ENCODE measurements around the gene CBR3.
A peak's percentile ranks its signal among the peaks of the same experiment; 100 is the strongest.

The CBR3 gene

DNA sequence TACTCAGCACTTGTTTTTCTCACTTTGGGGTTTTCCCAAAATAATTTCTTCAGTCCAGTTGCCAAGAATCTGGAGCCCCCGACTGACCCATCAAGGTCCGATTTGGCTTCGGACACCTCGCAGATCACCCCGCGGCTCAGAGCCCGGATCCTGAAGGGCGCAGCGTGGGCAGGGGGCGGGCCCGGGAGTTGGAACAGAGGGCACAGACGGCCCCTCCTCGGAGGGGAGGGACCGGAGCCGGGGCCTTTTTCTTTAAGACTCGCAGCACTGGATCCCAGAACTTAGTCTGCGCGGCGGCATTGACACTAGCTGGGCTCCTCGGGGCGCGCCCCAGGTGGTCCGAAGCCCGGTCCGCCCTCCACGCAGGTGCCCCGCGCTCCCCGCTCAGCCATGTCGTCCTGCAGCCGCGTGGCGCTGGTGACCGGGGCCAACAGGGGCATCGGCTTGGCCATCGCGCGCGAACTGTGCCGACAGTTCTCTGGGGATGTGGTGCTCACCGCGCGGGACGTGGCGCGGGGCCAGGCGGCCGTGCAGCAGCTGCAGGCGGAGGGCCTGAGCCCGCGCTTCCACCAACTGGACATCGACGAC is at the start of gene CBR3:
Gene CBR3 (plus strand): TSS at position 277 of the 588 bp plus-strand sequence. CDS start 114 bp downstream, at position 391.
- H3K36me3 Mint-ChIP-seq (ENCODE audit: low read depth), result no peaks in the 10 kb centered on the region
- peak; percentile 40 for DNase-seq
- peaks cover 22% of the 10 kb centered on the region for H3K4me1 Mint-ChIP-seq
- H3K4me3 Mint-ChIP-seq, result peak within 1 kb of the TSS; percentile 80
- TF ChIP-seq, protein P1, sequence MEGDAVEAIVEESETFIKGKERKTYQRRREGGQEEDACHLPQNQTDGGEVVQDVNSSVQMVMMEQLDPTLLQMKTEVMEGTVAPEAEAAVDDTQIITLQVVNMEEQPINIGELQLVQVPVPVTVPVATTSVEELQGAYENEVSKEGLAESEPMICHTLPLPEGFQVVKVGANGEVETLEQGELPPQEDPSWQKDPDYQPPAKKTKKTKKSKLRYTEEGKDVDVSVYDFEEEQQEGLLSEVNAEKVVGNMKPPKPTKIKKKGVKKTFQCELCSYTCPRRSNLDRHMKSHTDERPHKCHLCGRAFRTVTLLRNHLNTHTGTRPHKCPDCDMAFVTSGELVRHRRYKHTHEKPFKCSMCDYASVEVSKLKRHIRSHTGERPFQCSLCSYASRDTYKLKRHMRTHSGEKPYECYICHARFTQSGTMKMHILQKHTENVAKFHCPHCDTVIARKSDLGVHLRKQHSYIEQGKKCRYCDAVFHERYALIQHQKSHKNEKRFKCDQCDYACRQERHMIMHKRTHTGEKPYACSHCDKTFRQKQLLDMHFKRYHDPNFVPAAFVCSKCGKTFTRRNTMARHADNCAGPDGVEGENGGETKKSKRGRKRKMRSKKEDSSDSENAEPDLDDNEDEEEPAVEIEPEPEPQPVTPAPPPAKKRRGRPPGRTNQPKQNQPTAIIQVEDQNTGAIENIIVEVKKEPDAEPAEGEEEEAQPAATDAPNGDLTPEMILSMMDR (IDR thresholded peaks at IDR 0.05), result no peak
- H3K27me3 Mint-ChIP-seq (ENCODE audit: low read depth, poor library complexity), result peaks cover 85% of the 10 kb centered on the region
- H3K9me3 Mint-ChIP-seq, result no peaks in the 10 kb centered on the region
- no peak within 1 kb of the TSS for H3K27ac Mint-ChIP-seq

DNA sequence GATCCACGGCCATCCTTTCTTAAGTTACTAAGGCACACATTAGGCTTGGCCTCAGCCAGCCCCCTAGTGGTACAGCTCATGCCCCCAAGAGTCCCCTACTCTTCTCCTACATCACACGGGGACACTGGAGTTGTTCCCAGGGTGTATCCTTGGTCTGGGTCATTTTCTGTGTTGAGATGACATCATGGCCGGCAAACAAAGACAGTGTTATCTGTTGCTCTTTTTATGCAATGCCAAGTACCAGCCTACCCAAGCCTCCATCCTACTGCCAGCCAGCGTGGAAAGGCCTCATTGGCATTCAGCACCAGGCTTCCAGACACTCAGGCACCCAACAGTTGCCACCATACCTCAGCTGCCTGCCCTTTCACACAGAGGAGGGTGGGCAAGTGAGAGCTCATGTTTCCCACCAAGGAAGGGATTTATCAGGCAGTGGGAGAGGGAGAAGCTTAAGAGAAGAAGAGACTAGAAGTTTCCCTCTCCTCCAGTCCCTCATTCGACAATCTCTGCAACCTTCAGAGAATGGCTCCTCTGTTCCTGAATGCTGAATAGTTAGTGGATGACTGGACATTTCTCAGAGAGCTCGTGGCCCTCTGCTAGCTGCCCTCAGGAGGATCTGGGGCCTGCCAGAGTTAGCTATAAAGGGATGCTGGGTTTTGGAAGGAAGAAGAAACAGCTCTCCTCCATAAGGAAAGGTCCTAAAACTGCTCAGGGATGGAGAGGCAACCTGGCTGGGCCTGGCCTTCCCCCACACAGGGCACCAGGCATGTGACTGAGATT is 47.3 kb upstream of the CBR3 start:
- H3K4me3 Mint-ChIP-seq, result no peak overlapping the region
- TF ChIP-seq, protein P1 (IDR thresholded peaks at IDR 0.05), result no peak
- H3K27me3 Mint-ChIP-seq (ENCODE audit: low read depth, poor library complexity), result no peaks in the 10 kb centered on the region
- H3K9me3 Mint-ChIP-seq, result peaks cover 4% of the 10 kb centered on the region
- no peak overlapping the region for H3K27ac Mint-ChIP-seq
- no peak for DNase-seq
- H3K36me3 Mint-ChIP-seq (ENCODE audit: low read depth), result no peaks in the 10 kb centered on the region
- H3K4me1 Mint-ChIP-seq, result no peaks in the 10 kb centered on the region

DNA sequence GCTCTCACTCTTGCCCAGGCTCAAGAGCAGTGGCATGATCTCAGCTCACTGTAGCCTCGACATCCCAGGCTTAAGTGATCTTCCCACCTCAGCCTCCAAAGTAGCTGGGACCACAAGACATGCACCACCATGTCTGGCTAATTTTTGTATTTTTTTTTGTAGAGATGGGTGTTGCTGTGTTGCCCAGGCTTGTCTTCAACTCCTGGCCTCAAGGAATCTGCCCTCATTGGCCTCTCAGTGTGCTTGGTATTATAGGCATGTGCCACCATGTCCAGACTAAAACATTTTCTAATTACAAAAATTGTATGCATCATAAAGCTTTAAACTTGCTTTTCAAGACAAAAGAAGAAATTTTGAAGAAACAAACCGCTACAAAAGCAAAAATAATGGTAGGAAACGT is 44.9 kb upstream of the CBR3 start:
- TF ChIP-seq, protein P1 (IDR thresholded peaks at IDR 0.05), result no peak
- Mint-ChIP-seq H3K36me3 (ENCODE audit: low read depth) (peaks cover 8% of the 10 kb centered on the region), H3K27ac (no peak overlapping the region), H3K9me3 (peaks cover 25% of the 10 kb centered on the region), H3K4me3 (no peak overlapping the region), H3K27me3 (ENCODE audit: low read depth, poor library complexity) (no peaks in the 10 kb centered on the region), H3K4me1 (no peaks in the 10 kb centered on the region)
- DNase-seq, result no peak

DNA sequence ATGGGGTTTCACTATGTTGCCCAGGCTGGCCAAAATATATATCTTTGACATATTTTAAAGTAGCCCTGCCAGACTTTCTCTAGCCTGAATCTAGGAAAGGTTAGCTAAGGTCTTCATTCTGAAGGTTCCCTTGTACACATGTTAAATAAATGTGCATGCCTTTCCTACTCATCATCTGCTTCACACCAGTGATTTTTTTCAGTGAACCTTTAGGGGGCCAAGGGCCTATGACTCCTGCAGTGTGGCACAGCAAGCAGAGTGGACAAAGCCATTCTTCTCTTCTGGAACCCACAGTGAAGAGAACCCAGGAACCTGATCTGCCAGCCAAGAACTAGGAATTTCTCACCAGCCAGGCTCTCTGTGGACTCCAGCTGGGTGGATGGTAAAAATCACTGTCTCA is 42.2 kb upstream of the CBR3 start:
- Mint-ChIP-seq H3K36me3 (ENCODE audit: low read depth) (peaks cover 12% of the 10 kb centered on the region), H3K27me3 (ENCODE audit: low read depth, poor library complexity) (peaks cover 5% of the 10 kb centered on the region), H3K9me3 (peaks cover 38% of the 10 kb centered on the region), H3K4me3 (no peak overlapping the region), H3K4me1 (peaks cover 10% of the 10 kb centered on the region), H3K27ac (no peak overlapping the region)
- DNase-seq, result no peak
- TF ChIP-seq, protein P1 (IDR thresholded peaks at IDR 0.05), result no peak

DNA sequence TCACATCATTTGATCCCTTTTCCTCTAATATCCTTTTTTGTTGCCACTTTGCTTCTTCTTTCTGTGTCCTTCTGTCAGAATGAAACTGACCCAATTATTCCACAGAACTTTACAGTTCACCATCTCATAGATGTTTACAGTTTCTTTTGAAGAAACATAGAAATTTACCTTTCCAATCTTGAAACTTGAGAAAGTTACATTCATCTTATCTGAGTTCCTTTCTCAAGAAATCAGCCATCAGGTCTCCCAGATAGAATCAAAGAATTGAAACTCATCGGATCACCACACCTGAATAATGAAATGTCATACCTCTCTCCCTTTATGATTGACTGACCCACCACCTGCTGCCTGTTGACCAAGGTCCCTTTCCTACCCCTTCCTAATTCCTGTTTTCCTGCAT is 41.4 kb upstream of the CBR3 start:
- Mint-ChIP-seq H3K4me3 (no peak overlapping the region), H3K27ac (peak overlapping the region; percentile 63), H3K27me3 (ENCODE audit: low read depth, poor library complexity) (peaks cover 5% of the 10 kb centered on the region), H3K36me3 (ENCODE audit: low read depth) (peaks cover 12% of the 10 kb centered on the region), H3K4me1 (peaks cover 18% of the 10 kb centered on the region), H3K9me3 (peaks cover 38% of the 10 kb centered on the region)
- TF ChIP-seq, protein P1 (IDR thresholded peaks at IDR 0.05), result no peak
- no peak for DNase-seq
